GM12878 (cell line): ENCODE data around the gene CLSTN2. TPM values are rescaled to one million over a fixed set of nuclear protein-coding genes. Genes with fewer than 3 reads are reported as not detected.

Experiments
- CHD1 ChIP-seq: IDR thresholded peaks from 2 replicates; pipeline ENCODE4 v1.6.1; 2012; ENCODE audit warnings: low read depth, low read length, improper control_type of control experiment
- CREB1 ChIP-seq: IDR thresholded peaks from 2 replicates; pipeline ENCODE4 v1.6.1; 2012; ENCODE audit warnings: low read depth, mild to moderate bottlenecking, inconsistent platforms
- SUPT20H ChIP-seq: IDR thresholded peaks from 2 replicates; pipeline ENCODE4 v1.6.1; 2011; ENCODE audit warnings: low read depth, mild to moderate bottlenecking, low read length, moderate library complexity, borderline replicate concordance; ENCODE audit not compliant: control insufficient read depth
- TCF7 ChIP-seq: IDR thresholded peaks from 2 replicates; pipeline ENCODE4 v1.6.1; 2014; ENCODE audit warnings: antibody characterized with exemption, borderline replicate concordance
- polyA plus RNA-seq, 11 experiments: library from polyadenylated mRNA; depleted of rRNA in 4 of 11; unstranded in 6 of 11; stranded (reverse) in 5 of 11; fragments of >200 nt; fragmentation: Nextera tagmentation in 4 of 11; fragmentation: Illumina TruSeq in 1 of 11; extraction: Ambion mirVana in 4 of 11; extraction: Trizol in 1 of 11; gene quantifications; 1 replicate in 1 of 11; 2 replicates in 10 of 11; pipeline versions ENCODE4 v1.2.1 to v1.2.3, GENCODE V29; 2011 to 2016; ENCODE audit warnings: inconsistent platforms in 2 of 11, missing spikeins in 2 of 11, low read depth in 1 of 11
- total RNA-seq, 4 experiments: library from RNA; depleted of rRNA in 3 of 4; stranded (reverse); fragments of >200 nt in 3 of 4; fragmentation: Illumina TruSeq in 1 of 4; extraction: Trizol in 1 of 4; gene quantifications; 2 replicates each; pipeline versions ENCODE4 v1.2.1 to v1.2.3, GENCODE V29; 2013 to 2021
- TF ChIP-seq, protein P1 (sequence below), 3 experiments: IDR thresholded peaks in 2 of 3; conservative IDR thresholded peaks in 1 of 3; 2 replicates each; pipeline ENCODE4 v1.5.1; 2011; ENCODE audit warnings: low read depth in 3 of 3, low read length in 3 of 3, mild to moderate bottlenecking in 3 of 3, control low read depth in 2 of 3, moderate library complexity in 2 of 3, inconsistent platforms in 1 of 3, mixed read lengths in 1 of 3; ENCODE audit not compliant: control insufficient read depth in 2 of 3, insufficient read depth in 1 of 3; ENCODE audit errors: extremely low read depth in 1 of 3
- TF ChIP-seq, protein P2 (sequence below): fragments of 450-650 bp; IDR thresholded peaks from 2 replicates; pipeline ENCODE4 v1.6.1; 2016; ENCODE audit warnings: mild to moderate bottlenecking, moderate library complexity, borderline replicate concordance
- TF ChIP-seq, protein P3 (sequence below): IDR thresholded peaks from 2 replicates; pipeline ENCODE4 v1.6.1; 2012; ENCODE audit warnings: mild to moderate bottlenecking, low read depth, low read length
- TF ChIP-seq, protein P4 (sequence below): fragments of 450-650 bp; IDR thresholded peaks from 2 replicates; pipeline ENCODE4 v1.6.1; 2016; ENCODE audit warnings: mild to moderate bottlenecking

CLSTN2 gene
- total and polyA plus RNA-seq, 10 of the 15 experiments (the other 5 are each of a cell fraction or from before 2014, with no cell fraction given), result under 0.01 to 0.10 (median under 0.01) TPM; not detected in 5

DNA sequence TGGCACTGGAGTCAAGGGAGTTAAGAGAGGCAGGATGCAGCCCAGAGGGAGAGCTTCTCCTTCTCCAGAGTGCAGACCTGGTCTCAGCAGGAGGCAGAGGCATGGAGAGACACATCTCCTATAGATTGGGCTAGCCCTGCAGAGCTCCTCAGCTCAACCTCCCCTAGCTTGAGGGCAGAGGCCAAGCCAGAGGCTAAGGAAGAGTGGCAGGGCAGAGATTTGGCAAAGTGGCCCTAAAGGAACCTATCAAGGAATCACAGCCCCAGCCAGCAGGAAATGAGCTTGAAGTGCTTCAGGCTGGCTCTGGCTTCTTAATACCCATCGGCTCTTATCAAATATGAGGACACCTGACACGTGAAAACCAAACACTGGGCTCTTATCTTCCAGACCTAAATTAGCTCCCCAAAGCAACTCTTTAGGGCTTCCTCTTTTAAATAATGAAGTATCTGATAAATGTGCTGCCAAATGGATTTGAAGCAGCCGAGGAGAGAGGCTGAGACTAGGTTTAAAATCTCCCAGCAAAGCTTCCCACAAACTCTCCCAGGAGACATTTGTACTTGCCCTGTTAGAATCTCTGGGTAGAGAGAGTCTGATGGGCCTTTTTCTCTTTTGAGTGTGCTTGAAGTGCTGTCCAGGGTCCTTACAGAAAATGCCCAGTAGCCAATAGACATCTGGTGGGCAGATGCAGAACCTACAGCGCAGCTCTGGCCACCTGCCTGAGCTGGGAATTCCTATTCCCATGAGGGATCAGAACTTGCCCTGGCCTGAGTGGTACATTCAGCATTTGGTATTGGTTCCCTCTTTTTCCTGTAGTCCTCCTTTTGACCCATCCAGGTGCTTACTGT, 271.4 kb downstream of the CLSTN2 start (continued):
- TF ChIP-seq, protein P1, sequence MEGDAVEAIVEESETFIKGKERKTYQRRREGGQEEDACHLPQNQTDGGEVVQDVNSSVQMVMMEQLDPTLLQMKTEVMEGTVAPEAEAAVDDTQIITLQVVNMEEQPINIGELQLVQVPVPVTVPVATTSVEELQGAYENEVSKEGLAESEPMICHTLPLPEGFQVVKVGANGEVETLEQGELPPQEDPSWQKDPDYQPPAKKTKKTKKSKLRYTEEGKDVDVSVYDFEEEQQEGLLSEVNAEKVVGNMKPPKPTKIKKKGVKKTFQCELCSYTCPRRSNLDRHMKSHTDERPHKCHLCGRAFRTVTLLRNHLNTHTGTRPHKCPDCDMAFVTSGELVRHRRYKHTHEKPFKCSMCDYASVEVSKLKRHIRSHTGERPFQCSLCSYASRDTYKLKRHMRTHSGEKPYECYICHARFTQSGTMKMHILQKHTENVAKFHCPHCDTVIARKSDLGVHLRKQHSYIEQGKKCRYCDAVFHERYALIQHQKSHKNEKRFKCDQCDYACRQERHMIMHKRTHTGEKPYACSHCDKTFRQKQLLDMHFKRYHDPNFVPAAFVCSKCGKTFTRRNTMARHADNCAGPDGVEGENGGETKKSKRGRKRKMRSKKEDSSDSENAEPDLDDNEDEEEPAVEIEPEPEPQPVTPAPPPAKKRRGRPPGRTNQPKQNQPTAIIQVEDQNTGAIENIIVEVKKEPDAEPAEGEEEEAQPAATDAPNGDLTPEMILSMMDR (IDR thresholded peaks at IDR 0.05 in 2 of 3, conservative IDR thresholded peaks at IDR 0.05 in 1 of 3; ENCODE audit: control insufficient read depth in 2 of 3, extremely low read depth in 1 of 3, insufficient read depth in 1 of 3, low read depth in 3 of 3, low read length in 3 of 3), result peak in 2 of 3 experiments; percentile 24 to 30; a peak in 2 of 6 replicates
- TF ChIP-seq CREB1 (no peak), CHD1 (no peak), TCF7 (no peak), SUPT20H (no peak)
- TF ChIP-seq, protein P2, sequence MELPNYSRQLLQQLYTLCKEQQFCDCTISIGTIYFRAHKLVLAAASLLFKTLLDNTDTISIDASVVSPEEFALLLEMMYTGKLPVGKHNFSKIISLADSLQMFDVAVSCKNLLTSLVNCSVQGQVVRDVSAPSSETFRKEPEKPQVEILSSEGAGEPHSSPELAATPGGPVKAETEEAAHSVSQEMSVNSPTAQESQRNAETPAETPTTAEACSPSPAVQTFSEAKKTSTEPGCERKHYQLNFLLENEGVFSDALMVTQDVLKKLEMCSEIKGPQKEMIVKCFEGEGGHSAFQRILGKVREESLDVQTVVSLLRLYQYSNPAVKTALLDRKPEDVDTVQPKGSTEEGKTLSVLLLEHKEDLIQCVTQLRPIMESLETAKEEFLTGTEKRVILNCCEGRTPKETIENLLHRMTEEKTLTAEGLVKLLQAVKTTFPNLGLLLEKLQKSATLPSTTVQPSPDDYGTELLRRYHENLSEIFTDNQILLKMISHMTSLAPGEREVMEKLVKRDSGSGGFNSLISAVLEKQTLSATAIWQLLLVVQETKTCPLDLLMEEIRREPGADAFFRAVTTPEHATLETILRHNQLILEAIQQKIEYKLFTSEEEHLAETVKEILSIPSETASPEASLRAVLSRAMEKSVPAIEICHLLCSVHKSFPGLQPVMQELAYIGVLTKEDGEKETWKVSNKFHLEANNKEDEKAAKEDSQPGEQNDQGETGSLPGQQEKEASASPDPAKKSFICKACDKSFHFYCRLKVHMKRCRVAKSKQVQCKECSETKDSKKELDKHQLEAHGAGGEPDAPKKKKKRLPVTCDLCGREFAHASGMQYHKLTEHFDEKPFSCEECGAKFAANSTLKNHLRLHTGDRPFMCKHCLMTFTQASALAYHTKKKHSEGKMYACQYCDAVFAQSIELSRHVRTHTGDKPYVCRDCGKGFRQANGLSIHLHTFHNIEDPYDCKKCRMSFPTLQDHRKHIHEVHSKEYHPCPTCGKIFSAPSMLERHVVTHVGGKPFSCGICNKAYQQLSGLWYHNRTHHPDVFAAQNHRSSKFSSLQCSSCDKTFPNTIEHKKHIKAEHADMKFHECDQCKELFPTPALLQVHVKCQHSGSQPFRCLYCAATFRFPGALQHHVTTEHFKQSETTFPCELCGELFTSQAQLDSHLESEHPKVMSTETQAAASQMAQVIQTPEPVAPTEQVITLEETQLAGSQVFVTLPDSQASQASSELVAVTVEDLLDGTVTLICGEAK, result no peak
- TF ChIP-seq, protein P3, sequence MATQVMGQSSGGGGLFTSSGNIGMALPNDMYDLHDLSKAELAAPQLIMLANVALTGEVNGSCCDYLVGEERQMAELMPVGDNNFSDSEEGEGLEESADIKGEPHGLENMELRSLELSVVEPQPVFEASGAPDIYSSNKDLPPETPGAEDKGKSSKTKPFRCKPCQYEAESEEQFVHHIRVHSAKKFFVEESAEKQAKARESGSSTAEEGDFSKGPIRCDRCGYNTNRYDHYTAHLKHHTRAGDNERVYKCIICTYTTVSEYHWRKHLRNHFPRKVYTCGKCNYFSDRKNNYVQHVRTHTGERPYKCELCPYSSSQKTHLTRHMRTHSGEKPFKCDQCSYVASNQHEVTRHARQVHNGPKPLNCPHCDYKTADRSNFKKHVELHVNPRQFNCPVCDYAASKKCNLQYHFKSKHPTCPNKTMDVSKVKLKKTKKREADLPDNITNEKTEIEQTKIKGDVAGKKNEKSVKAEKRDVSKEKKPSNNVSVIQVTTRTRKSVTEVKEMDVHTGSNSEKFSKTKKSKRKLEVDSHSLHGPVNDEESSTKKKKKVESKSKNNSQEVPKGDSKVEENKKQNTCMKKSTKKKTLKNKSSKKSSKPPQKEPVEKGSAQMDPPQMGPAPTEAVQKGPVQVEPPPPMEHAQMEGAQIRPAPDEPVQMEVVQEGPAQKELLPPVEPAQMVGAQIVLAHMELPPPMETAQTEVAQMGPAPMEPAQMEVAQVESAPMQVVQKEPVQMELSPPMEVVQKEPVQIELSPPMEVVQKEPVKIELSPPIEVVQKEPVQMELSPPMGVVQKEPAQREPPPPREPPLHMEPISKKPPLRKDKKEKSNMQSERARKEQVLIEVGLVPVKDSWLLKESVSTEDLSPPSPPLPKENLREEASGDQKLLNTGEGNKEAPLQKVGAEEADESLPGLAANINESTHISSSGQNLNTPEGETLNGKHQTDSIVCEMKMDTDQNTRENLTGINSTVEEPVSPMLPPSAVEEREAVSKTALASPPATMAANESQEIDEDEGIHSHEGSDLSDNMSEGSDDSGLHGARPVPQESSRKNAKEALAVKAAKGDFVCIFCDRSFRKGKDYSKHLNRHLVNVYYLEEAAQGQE, result peak; percentile 88
- TF ChIP-seq, protein P4, sequence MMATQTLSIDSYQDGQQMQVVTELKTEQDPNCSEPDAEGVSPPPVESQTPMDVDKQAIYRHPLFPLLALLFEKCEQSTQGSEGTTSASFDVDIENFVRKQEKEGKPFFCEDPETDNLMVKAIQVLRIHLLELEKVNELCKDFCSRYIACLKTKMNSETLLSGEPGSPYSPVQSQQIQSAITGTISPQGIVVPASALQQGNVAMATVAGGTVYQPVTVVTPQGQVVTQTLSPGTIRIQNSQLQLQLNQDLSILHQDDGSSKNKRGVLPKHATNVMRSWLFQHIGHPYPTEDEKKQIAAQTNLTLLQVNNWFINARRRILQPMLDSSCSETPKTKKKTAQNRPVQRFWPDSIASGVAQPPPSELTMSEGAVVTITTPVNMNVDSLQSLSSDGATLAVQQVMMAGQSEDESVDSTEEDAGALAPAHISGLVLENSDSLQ, result no peak
- TF ChIP-seq, all 136 proteins: peak for 3
